ENCODE measurements around the gene ARHGAP18. TPM values are rescaled to one million over a fixed set of nuclear protein-coding genes. Genes with fewer than 3 reads are reported as not detected.

The ARHGAP18 gene
- total and polyA plus RNA-seq, 10 of the 15 experiments (the other 5 are each of a cell fraction or from before 2014, with no cell fraction given) = 18.2 to 52.2 (median 31.7) TPM

DNA sequence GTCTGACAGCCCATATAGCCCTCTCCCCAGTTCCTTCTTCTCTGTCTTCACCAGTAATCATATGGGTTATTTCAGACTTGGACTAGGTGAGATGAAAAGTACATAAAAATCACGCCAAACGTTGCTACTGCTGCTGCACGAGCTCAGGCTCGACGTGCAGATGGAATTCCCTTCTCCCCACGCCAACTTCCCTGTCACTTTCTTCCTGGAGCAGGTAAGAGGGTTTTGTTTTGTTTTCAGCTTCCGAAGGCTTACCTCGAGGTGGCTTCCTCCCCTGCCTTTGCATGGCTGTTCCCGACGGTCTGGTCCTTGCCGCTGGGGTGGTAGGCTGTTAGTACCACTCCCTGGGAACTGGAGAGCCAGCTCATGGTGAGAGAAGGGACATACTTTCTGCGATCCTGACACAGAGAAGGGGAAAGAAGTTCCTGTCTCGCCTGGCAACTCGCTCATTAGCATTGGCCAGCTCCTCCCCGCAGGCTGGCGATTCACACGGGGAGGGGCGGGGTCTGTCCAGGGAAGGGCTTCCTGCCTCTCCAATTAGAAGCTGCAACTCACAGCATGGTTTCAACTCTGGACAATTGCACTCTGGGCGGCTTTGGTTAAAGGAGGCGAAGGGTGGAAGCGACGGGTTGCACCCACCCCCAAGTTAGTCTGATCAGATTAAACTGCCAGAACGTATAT lies at the start of gene ARHGAP18 (continued):
- TF ChIP-seq, protein P1, sequence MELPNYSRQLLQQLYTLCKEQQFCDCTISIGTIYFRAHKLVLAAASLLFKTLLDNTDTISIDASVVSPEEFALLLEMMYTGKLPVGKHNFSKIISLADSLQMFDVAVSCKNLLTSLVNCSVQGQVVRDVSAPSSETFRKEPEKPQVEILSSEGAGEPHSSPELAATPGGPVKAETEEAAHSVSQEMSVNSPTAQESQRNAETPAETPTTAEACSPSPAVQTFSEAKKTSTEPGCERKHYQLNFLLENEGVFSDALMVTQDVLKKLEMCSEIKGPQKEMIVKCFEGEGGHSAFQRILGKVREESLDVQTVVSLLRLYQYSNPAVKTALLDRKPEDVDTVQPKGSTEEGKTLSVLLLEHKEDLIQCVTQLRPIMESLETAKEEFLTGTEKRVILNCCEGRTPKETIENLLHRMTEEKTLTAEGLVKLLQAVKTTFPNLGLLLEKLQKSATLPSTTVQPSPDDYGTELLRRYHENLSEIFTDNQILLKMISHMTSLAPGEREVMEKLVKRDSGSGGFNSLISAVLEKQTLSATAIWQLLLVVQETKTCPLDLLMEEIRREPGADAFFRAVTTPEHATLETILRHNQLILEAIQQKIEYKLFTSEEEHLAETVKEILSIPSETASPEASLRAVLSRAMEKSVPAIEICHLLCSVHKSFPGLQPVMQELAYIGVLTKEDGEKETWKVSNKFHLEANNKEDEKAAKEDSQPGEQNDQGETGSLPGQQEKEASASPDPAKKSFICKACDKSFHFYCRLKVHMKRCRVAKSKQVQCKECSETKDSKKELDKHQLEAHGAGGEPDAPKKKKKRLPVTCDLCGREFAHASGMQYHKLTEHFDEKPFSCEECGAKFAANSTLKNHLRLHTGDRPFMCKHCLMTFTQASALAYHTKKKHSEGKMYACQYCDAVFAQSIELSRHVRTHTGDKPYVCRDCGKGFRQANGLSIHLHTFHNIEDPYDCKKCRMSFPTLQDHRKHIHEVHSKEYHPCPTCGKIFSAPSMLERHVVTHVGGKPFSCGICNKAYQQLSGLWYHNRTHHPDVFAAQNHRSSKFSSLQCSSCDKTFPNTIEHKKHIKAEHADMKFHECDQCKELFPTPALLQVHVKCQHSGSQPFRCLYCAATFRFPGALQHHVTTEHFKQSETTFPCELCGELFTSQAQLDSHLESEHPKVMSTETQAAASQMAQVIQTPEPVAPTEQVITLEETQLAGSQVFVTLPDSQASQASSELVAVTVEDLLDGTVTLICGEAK (IDR thresholded peaks at IDR 0.05; ENCODE audit: borderline replicate concordance) = no peak
- TF ChIP-seq, protein P2, sequence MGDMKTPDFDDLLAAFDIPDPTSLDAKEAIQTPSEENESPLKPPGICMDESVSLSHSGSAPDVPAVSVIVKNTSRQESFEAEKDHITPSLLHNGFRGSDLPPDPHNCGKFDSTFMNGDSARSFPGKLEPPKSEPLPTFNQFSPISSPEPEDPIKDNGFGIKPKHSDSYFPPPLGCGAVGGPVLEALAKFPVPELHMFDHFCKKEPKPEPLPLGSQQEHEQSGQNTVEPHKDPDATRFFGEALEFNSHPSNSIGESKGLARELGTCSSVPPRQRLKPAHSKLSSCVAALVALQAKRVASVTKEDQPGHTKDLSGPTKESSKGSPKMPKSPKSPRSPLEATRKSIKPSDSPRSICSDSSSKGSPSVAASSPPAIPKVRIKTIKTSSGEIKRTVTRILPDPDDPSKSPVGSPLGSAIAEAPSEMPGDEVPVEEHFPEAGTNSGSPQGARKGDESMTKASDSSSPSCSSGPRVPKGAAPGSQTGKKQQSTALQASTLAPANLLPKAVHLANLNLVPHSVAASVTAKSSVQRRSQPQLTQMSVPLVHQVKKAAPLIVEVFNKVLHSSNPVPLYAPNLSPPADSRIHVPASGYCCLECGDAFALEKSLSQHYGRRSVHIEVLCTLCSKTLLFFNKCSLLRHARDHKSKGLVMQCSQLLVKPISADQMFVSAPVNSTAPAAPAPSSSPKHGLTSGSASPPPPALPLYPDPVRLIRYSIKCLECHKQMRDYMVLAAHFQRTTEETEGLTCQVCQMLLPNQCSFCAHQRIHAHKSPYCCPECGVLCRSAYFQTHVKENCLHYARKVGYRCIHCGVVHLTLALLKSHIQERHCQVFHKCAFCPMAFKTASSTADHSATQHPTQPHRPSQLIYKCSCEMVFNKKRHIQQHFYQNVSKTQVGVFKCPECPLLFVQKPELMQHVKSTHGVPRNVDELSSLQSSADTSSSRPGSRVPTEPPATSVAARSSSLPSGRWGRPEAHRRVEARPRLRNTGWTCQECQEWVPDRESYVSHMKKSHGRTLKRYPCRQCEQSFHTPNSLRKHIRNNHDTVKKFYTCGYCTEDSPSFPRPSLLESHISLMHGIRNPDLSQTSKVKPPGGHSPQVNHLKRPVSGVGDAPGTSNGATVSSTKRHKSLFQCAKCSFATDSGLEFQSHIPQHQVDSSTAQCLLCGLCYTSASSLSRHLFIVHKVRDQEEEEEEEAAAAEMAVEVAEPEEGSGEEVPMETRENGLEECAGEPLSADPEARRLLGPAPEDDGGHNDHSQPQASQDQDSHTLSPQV (IDR thresholded peaks at IDR 0.05) = no peak
- TF ChIP-seq STAT1 (conservative IDR thresholded peaks at IDR 0.05) (no peak), RCOR1 (conservative IDR thresholded peaks at IDR 0.05; ENCODE audit: low read depth, low read length) (no peak), MTA3 (IDR thresholded peaks at IDR 0.05; ENCODE audit: borderline replicate concordance, low read length) (no peak), RAD21 (IDR thresholded peaks at IDR 0.05; ENCODE audit: insufficient read depth, low read depth, low read length) (no peak), RAD51 (IDR thresholded peaks at IDR 0.05) (no peak), SP1 (IDR thresholded peaks at IDR 0.05; ENCODE audit: low read depth, low read length) (no peak), KAT2A (conservative IDR thresholded peaks at IDR 0.05; ENCODE audit: control insufficient read depth, low read depth, low read length) (no peak), POLR2A (IDR thresholded peaks at IDR 0.05; ENCODE audit: low read depth, low read length) (peak; percentile 77), PAX8 (IDR thresholded peaks at IDR 0.05) (no peak), SMARCA5 (IDR thresholded peaks at IDR 0.05) (no peak), NFYA (IDR thresholded peaks at IDR 0.05; ENCODE audit: borderline replicate concordance, low read depth, low read length) (no peak), CHD2 (IDR thresholded peaks at IDR 0.05; ENCODE audit: borderline replicate concordance, low read depth, low read length) (no peak)

All from GM12878 (cell line).